ENCODE measurements around the gene TNF.

DNA sequence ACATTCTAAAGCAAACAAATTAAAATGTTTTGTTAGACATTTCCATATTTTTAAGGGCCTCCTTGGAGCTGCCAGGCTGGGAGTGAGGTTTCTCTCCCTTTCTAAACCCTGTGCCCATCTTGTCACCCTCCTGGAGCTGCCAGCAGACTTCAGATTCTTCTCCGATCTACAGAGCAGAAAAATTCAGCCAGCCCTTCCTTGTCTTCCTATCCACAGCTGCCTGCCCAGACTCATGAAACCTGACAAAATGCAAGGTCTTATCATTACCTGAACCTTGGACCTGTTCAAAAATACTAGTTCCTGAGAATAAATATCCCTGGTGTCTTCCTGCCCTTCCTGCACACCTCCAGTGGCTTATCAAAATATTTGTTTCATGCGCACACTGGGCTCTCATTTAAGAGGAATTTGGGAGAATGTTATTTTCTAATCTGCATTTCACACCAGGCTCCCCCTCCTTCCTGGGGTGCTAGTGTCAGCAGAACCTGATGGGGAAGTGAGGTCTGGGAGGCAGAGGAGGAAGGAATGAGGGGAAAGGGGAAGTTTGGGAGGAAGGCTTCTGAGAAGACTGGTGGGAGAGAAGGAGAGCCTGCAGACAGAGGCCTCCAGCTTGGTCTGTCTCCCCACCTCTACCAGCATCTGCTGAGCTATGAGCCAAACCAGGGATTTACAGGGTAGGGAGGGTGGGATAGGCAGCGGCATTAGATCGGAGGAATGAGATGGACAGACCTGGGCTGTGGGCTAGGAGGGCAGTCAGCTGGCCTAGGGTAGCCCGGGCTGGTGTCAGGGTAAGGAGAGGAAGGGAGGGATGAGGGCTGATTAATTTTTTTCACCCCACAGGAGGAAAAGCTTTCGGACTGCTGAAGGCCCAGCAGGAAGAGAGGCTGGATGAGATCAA lies 39.6 kb downstream of the TNF start, which contains the start of gene AIF1:
- TF ChIP-seq, protein P1, sequence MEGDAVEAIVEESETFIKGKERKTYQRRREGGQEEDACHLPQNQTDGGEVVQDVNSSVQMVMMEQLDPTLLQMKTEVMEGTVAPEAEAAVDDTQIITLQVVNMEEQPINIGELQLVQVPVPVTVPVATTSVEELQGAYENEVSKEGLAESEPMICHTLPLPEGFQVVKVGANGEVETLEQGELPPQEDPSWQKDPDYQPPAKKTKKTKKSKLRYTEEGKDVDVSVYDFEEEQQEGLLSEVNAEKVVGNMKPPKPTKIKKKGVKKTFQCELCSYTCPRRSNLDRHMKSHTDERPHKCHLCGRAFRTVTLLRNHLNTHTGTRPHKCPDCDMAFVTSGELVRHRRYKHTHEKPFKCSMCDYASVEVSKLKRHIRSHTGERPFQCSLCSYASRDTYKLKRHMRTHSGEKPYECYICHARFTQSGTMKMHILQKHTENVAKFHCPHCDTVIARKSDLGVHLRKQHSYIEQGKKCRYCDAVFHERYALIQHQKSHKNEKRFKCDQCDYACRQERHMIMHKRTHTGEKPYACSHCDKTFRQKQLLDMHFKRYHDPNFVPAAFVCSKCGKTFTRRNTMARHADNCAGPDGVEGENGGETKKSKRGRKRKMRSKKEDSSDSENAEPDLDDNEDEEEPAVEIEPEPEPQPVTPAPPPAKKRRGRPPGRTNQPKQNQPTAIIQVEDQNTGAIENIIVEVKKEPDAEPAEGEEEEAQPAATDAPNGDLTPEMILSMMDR (IDR thresholded peaks at IDR 0.05), result no peak
- TF ChIP-seq POLR2AphosphoS5 (IDR thresholded peaks at IDR 0.05; ENCODE audit: low read depth, low read length) (no peak), TCF7L2 (IDR thresholded peaks at IDR 0.05; ENCODE audit: low read depth, low read length) (no peak), SIN3A (IDR thresholded peaks at IDR 0.05; ENCODE audit: borderline replicate concordance, insufficient read depth, low read depth, low read length) (no peak)
- TF ChIP-seq, protein P2, sequence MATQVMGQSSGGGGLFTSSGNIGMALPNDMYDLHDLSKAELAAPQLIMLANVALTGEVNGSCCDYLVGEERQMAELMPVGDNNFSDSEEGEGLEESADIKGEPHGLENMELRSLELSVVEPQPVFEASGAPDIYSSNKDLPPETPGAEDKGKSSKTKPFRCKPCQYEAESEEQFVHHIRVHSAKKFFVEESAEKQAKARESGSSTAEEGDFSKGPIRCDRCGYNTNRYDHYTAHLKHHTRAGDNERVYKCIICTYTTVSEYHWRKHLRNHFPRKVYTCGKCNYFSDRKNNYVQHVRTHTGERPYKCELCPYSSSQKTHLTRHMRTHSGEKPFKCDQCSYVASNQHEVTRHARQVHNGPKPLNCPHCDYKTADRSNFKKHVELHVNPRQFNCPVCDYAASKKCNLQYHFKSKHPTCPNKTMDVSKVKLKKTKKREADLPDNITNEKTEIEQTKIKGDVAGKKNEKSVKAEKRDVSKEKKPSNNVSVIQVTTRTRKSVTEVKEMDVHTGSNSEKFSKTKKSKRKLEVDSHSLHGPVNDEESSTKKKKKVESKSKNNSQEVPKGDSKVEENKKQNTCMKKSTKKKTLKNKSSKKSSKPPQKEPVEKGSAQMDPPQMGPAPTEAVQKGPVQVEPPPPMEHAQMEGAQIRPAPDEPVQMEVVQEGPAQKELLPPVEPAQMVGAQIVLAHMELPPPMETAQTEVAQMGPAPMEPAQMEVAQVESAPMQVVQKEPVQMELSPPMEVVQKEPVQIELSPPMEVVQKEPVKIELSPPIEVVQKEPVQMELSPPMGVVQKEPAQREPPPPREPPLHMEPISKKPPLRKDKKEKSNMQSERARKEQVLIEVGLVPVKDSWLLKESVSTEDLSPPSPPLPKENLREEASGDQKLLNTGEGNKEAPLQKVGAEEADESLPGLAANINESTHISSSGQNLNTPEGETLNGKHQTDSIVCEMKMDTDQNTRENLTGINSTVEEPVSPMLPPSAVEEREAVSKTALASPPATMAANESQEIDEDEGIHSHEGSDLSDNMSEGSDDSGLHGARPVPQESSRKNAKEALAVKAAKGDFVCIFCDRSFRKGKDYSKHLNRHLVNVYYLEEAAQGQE (IDR thresholded peaks at IDR 0.05; ENCODE audit: insufficient read depth in 1 of 2, low read depth in 2 of 2, low read length in 1 of 2), result no peak

Data from Panc1 (cell line).